ENCODE measurements around the gene EIF5A.

Gene EIF5A

GRCh38 chr17:7281074-7281952, 26.1 kb upstream of the EIF5A start, which contains the start of gene SLC2A4:
SLC2A4 (plus strand) TSS chr17:7281718; CDS start chr17:7281935, 217 bp downstream.
- peak; percentile 88 for DNase-seq (ENCODE audit: extremely low read depth, low read depth)
- no peak for TF ChIP-seq CTCF (IDR thresholded peaks at IDR 0.05; ENCODE audit: low read depth, low read length, missing control alignments)
- peak within 1 kb of the TSS; percentile 51 for H3K4me3 ChIP-seq (replicated peaks; ENCODE audit: low read depth, low read length)

- no peak for DNase-seq (ENCODE audit: extremely low read depth, low read depth)
- no peak for TF ChIP-seq CTCF (IDR thresholded peaks at IDR 0.05; ENCODE audit: low read depth, low read length, missing control alignments)
- peak overlapping the region; percentile 51 for H3K4me3 ChIP-seq (replicated peaks; ENCODE audit: low read depth, low read length)
These were observed 25.3 kb upstream of the EIF5A start for GRCh38 chr17:7281953-7282751.

- peak overlapping the region; percentile 51 for H3K4me3 ChIP-seq (replicated peaks; ENCODE audit: low read depth, low read length)
These were observed 24.6 kb upstream of the EIF5A start for GRCh38 chr17:7282752-7283321.

GRCh38 chr17:7283471-7284216, 23.8 kb upstream of the EIF5A start:
- no peak for DNase-seq (ENCODE audit: extremely low read depth, low read depth)
- no peak for TF ChIP-seq CTCF (IDR thresholded peaks at IDR 0.05; ENCODE audit: low read depth, low read length, missing control alignments)
- no peak overlapping the region for H3K4me3 ChIP-seq (replicated peaks; ENCODE audit: low read depth, low read length)

More at GRCh38 chr17:7282752-7283321, 24.6 kb upstream of the EIF5A start:
- no peak for TF ChIP-seq CTCF (IDR thresholded peaks at IDR 0.05; ENCODE audit: low read depth, low read length, missing control alignments)
- DNase-seq (ENCODE audit: extremely low read depth, low read depth) = no peak

GRCh38 chr17:7284911-7285310, 22.5 kb upstream of the EIF5A start:
- no peak overlapping the region for H3K4me3 ChIP-seq (replicated peaks; ENCODE audit: low read depth, low read length)
- TF ChIP-seq CTCF (IDR thresholded peaks at IDR 0.05; ENCODE audit: low read depth, low read length, missing control alignments) = no peak
- DNase-seq (ENCODE audit: extremely low read depth, low read depth) = no peak

GRCh38 chr17:7285679-7286078, 21.7 kb upstream of the EIF5A start:
- H3K4me3 ChIP-seq (replicated peaks; ENCODE audit: low read depth, low read length) = no peak overlapping the region
- no peak for TF ChIP-seq CTCF (IDR thresholded peaks at IDR 0.05; ENCODE audit: low read depth, low read length, missing control alignments)
- DNase-seq (ENCODE audit: extremely low read depth, low read depth) = no peak

All from HFF-Myc (cell line).